ENCODE measurements around the gene TSPEAR. TPM values are rescaled to one million over a fixed set of nuclear protein-coding genes. Genes with fewer than 3 reads are reported as not detected.

The TSPEAR gene
- total RNA-seq, 1 experiment from 2014 or later: 0.32 TPM

- Histone ChIP-seq H3K36me3 (ENCODE audit: control insufficient read depth, insufficient read depth, low read length) (no peaks in the 10 kb centered on the region), H3K9me3 (no peaks in the 10 kb centered on the region), H3K4me3 (ENCODE audit: low read depth, low read length) (no peak overlapping the region), H3K27me3 (replicated peaks; ENCODE audit: control insufficient read depth, insufficient read depth, low read length) (no peaks in the 10 kb centered on the region), H3K4me1 (no peaks in the 10 kb centered on the region)
- DNase-seq: no peak
- intact Hi-C loops (cut with micrococcal nuclease; ENCODE audit: unreplicated experiment): no loop called here
- H3K4me1 Mint-ChIP-seq (ENCODE audit: low read depth, unreplicated experiment): no peaks in the 10 kb centered on the region
- no peaks in the 10 kb centered on the region for H3K9me3 Mint-ChIP-seq (ENCODE audit: unreplicated experiment)
- ChIA-PET POLR2A (no interaction called here), CTCF (no interaction called here)
- no peak overlapping the region for H3K4me3 Mint-ChIP-seq (ENCODE audit: unreplicated experiment)
- no TSS peak for BruUV-seq (replicated peaks)
- H3K36me3 Mint-ChIP-seq (ENCODE audit: insufficient read depth, unreplicated experiment): no peaks in the 10 kb centered on the region
- no peak overlapping the region for H3K27ac Mint-ChIP-seq (ENCODE audit: unreplicated experiment)
- no peak for TF ChIP-seq CTCF (IDR thresholded peaks at IDR 0.05; ENCODE audit: insufficient read depth in 1 of 2, low read depth in 1 of 2, low read length in 1 of 2, severe bottlenecking in 1 of 2, unreplicated experiment in 1 of 2)
- peaks cover 1% of the 10 kb centered on the region for H3K27me3 Mint-ChIP-seq (ENCODE audit: insufficient read depth, unreplicated experiment)
Observed at GRCh38 chr21:44732263-44732662, 20.9 kb upstream of the TSPEAR start.

- H3K9me3 Mint-ChIP-seq (ENCODE audit: unreplicated experiment): no peaks in the 10 kb centered on the region
- no peak overlapping the region for H3K27ac Mint-ChIP-seq (ENCODE audit: unreplicated experiment)
- BruUV-seq (replicated peaks): no TSS peak
- no peaks in the 10 kb centered on the region for H3K9me3 ChIP-seq
- H3K27me3 ChIP-seq (replicated peaks; ENCODE audit: control insufficient read depth, insufficient read depth, low read length): no peaks in the 10 kb centered on the region
- ChIA-PET CTCF (no interaction called here), POLR2A (no interaction called here)
- intact Hi-C loops (cut with micrococcal nuclease; ENCODE audit: unreplicated experiment): no loop called here
- H3K4me1 ChIP-seq: no peaks in the 10 kb centered on the region
- no peaks in the 10 kb centered on the region for H3K27me3 Mint-ChIP-seq (ENCODE audit: insufficient read depth, unreplicated experiment)
- TF ChIP-seq CTCF (IDR thresholded peaks at IDR 0.05; ENCODE audit: insufficient read depth in 1 of 2, low read depth in 1 of 2, low read length in 1 of 2, severe bottlenecking in 1 of 2, unreplicated experiment in 1 of 2): no peak
- no peaks in the 10 kb centered on the region for H3K36me3 Mint-ChIP-seq (ENCODE audit: insufficient read depth, unreplicated experiment)
- no peaks in the 10 kb centered on the region for H3K36me3 ChIP-seq (ENCODE audit: control insufficient read depth, insufficient read depth, low read length)
- no peak overlapping the region for H3K4me3 Mint-ChIP-seq (ENCODE audit: unreplicated experiment)
- H3K4me1 Mint-ChIP-seq (ENCODE audit: low read depth, unreplicated experiment): no peaks in the 10 kb centered on the region
- no peak overlapping the region for H3K4me3 ChIP-seq (ENCODE audit: low read depth, low read length)
- no peak for DNase-seq
Observed at GRCh38 chr21:44730951-44731579, 19.7 kb upstream of the TSPEAR start.

- Histone ChIP-seq H3K4me3 (ENCODE audit: low read depth, low read length) (no peak overlapping the region), H3K4me1 (no peaks in the 10 kb centered on the region), H3K36me3 (ENCODE audit: control insufficient read depth, insufficient read depth, low read length) (no peaks in the 10 kb centered on the region), H3K27me3 (replicated peaks; ENCODE audit: control insufficient read depth, insufficient read depth, low read length) (no peaks in the 10 kb centered on the region), H3K9me3 (no peaks in the 10 kb centered on the region)
- no peaks in the 10 kb centered on the region for H3K4me1 Mint-ChIP-seq (ENCODE audit: low read depth, unreplicated experiment)
- no peak overlapping the region for H3K27ac Mint-ChIP-seq (ENCODE audit: unreplicated experiment)
- no peak for TF ChIP-seq CTCF (IDR thresholded peaks at IDR 0.05; ENCODE audit: insufficient read depth in 1 of 2, low read depth in 1 of 2, low read length in 1 of 2, severe bottlenecking in 1 of 2, unreplicated experiment in 1 of 2)
- intact Hi-C loops (cut with micrococcal nuclease; ENCODE audit: unreplicated experiment): no loop called here
- H3K4me3 Mint-ChIP-seq (ENCODE audit: unreplicated experiment): no peak overlapping the region
- ChIA-PET POLR2A (no interaction called here), CTCF (no interaction called here)
- no peaks in the 10 kb centered on the region for H3K27me3 Mint-ChIP-seq (ENCODE audit: insufficient read depth, unreplicated experiment)
- no peak for DNase-seq
- H3K36me3 Mint-ChIP-seq (ENCODE audit: insufficient read depth, unreplicated experiment): no peaks in the 10 kb centered on the region
- BruUV-seq (replicated peaks): no TSS peak
- H3K9me3 Mint-ChIP-seq (ENCODE audit: unreplicated experiment): no peaks in the 10 kb centered on the region
Observed at GRCh38 chr21:44730028-44730395, 18.6 kb upstream of the TSPEAR start.

Data from Caco-2 (cell line).